HG03175 (cell line): ENCODE results near the gene EMP3.
A peak's percentile ranks its signal among the peaks of the same experiment; 100 is the strongest.

Experiments used
- ATAC-seq: cut with Tn5 transposase; IDR thresholded peaks from one replicate; pipeline ENCODE4 v1.9.1; 2021; ENCODE audit warnings: mild to moderate bottlenecking, moderate library complexity; ENCODE audit not compliant: unreplicated experiment

Gene EMP3

GRCh38 chr19:48342841-48343540 lies 17.6 kb downstream of the EMP3 start:
- ATAC-seq, result no peak

- no peak for ATAC-seq
Observed at GRCh38 chr19:48344892-48345291, 19.5 kb downstream of the EMP3 start.

- no peak for ATAC-seq
Observed at GRCh38 chr19:48346191-48346590, 20.8 kb downstream of the EMP3 start.

GRCh38 chr19:48348045-48348444 lies 22.7 kb downstream of the EMP3 start:
- ATAC-seq, result no peak

DNA sequence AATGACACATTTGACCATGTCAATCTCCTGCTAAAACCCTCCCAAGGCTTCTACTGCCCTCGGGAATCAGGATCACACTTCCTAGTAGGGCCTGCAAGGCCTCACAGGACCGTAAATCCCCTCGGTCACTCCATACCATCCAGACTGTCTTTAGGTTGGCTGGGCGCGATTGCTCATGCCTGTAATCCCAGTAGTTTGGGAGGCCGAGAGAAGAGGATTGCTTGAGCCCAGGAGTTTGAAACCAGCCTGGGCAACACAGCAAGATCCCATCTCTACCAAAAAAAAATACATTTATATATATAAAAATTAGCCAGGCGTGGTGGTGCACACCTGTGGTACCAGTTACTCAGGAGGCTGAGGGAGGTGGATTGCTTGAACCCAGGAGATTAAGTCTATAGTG lies 23.4 kb downstream of the EMP3 start:
- ATAC-seq, result no peak

- no peak for ATAC-seq
Observed at GRCh38 chr19:48350856-48351255, 25.5 kb downstream of the EMP3 start.

DNA sequence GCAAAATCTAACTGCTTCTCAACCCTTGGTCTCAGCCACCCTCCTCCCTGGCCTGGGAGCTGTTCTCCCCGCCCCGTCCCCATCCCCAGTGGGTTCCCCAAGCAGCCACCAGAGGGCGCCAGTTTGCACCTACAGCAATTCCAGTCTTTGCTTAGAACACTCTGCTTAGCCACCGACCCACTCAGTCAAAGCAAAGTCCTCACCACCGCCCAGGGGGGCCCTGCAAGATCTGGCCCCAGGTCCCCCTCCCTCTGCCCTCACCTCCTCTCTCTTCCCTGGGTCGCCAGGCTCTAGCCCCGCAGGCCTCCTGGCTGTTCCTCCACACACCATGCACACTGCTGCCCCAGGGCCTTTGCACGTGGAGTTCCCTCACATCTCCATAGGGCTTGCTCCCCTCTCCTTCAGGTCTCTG lies 26.0 kb downstream of the EMP3 start:
- no peak for ATAC-seq

DNA sequence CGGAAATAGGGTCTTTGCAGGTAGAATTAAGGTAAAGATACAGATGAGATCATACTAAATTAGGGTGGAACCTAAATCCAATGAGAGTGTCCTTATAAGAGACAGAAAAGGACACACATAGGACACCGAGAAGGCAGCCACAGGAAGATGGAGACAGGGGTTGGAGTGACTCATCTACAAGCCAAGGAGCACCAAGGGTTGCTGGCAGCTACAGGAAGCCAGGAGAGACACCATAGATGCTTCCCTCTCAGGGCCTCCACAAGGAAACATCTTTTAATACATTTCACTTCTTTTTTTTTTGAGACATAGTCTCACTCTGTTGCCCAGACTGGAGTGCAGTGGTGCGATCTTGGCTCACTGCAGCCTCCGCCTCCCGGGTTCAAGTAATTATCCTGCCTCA lies 28.3 kb downstream of the EMP3 start:
- no peak for ATAC-seq

- ATAC-seq, result no peak
Observed at GRCh38 chr19:48354332-48354992, 29.1 kb downstream of the EMP3 start.

GRCh38 chr19:48355365-48355954 lies 30.1 kb downstream of the EMP3 start:
- ATAC-seq, result no peak

DNA sequence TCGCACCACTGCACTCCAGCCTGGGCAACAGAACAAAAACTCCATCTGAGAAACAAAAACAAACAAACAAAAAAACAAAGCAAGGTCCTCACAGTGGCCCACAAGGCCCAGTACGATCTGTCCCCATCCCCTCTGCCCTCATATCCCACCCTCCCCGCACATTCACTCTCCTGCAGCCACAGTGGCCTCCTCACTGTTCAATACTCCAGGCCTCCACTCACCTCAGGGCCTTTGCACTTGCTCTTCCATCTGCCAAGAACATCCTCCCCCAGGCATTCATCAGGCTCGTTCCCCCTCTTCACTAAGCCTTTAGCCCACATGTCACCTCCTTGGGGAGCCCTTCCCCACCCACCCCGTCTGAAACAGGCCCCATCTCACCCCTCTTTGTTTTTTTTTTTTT lies 33.8 kb downstream of the EMP3 start:
- no peak for ATAC-seq

GRCh38 chr19:48361912-48362311 lies 36.6 kb downstream of the EMP3 start:
- ATAC-seq, result no peak

GRCh38 chr19:48362716-48363499 lies 37.6 kb downstream of the EMP3 start:
- ATAC-seq, result peak; percentile 47

DNA sequence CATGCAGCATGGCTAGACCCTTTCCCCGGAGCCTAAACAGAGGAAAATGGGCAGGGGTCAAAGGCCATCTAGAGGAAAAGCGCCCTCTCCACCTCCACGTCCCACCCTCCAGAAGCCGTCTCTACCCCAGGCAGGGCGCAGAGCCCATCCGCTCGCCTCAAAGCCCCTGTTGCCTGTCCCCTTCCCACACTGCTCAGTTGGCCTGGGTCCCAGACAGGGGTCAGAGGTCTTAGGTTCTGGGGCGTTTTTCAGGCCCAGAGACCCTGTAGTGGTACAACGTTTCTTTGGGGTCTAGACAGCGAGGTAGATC lies 38.1 kb downstream of the EMP3 start:
- peak; percentile 10 for ATAC-seq

- peak; percentile 85 for ATAC-seq
Observed at GRCh38 chr19:48363810-48364597, 38.7 kb downstream of the EMP3 start, which contains the start of the genes SYNGR4 and TMEM143. Gene SYNGR4, plus strand, starts transcription at chr19:48364367. Its CDS starts 1,476 bp downstream, at chr19:48365843. Gene TMEM143, minus strand, starts transcription at chr19:48363940. Its CDS starts 20 bp downstream, at chr19:48363920.

- ATAC-seq, result no peak
Observed at GRCh38 chr19:48364598-48365348, 39.4 kb downstream of the EMP3 start.

DNA sequence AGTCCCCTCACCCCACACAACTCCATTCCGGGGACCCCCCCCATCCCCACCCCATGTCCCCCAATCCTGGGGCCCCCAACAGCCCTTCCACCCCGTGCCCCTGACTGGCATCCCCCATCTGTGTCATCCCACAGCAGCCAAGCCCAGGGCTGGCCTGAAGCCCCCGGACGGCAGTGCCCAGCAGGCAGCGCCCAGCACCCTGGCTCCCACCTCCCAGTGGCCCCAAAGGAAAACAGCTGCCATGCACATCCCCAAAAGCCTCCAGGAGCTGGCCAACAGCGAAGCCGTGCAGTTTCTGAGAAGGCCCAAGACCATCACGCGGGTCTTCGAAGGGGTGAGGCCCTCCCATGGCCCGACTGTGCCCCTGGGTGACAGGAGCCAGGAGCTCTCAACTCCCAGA lies 40.2 kb downstream of the EMP3 start:
- no peak for ATAC-seq

GRCh38 chr19:48367855-48368254 lies 42.5 kb downstream of the EMP3 start:
- no peak for ATAC-seq

GRCh38 chr19:48368936-48369335 lies 43.6 kb downstream of the EMP3 start:
- no peak for ATAC-seq

GRCh38 chr19:48370955-48371354 lies 45.6 kb downstream of the EMP3 start:
- no peak for ATAC-seq
